K562 (cell line): ENCODE results near the gene ASPRV1. TPM values are rescaled to one million over a fixed set of nuclear protein-coding genes. Genes with fewer than 3 reads are reported as not detected.

Experiments
- ATAC-seq: fragments of 200-7000 bp; cut with Tn5 transposase; 3 replicates; pipeline ENCODE4 v1.9.1; 2020; ENCODE audit warnings: moderate library complexity
- BruUV-seq: library from RNA; stranded (reverse); fragments of 400-500 nt; replicated peaks from 2 replicates; lab custom pipeline; 2021; lab: Mats Ljungman, UMichigan
- CTCF ChIA-PET: fragments of 300-600 bp; formaldehyde crosslinking; extraction: SDS; loops from one replicate; lab custom pipeline; 2021; ENCODE audit warnings: low intra/inter-chr PET ratio; lab: Yijun Ruan, JAX
- POLR2A ChIA-PET: fragments of 300-600, 350-650 bp; sonication (Branson Sonifier 250); formaldehyde crosslinking; extraction: SDS; loops from one replicate; lab custom pipeline; 2021; ENCODE audit warnings: antibody characterized with exemption, inconsistent platforms; lab: Yijun Ruan, JAX
- DNase-seq, 4 experiments: peaks; one replicate each; pipeline versions ENCODE4 v3.0.0 to v3.0.0-alpha.2; 2011 to 2018; ENCODE audit warnings: low spot score in 3 of 4, mixed read lengths in 3 of 4; ENCODE audit errors: extremely low read depth in 1 of 4
- FAIRE-seq: peaks from 2 replicates; lab custom pipeline; 2011; peaks lifted over from hg19 to GRCh38; lab: Jason Lieb, UNC
- H2AFZ ChIP-seq: 2 replicates; pipeline ENCODE4 v1.6.0; 2011; ENCODE audit warnings: low read depth, low read length, control low read depth, inconsistent platforms
- H3K27ac ChIP-seq: fragments of 200-600 bp; 3 replicates; pipeline ENCODE4 v1.8.0; 2011; ENCODE audit warnings: low read depth, mild to moderate bottlenecking, control low read depth, inconsistent platforms, low read length, moderate library complexity, mixed read lengths; ENCODE audit errors: extremely low read depth
- H3K27me3 ChIP-seq, 2 experiments: fragments of 300-600 bp in 1 of 2; 2 replicates in 1 of 2; 3 replicates in 1 of 2; pipeline versions ENCODE4 v1.6.0 to v1.8.0; 2011; ENCODE audit warnings: inconsistent platforms in 2 of 2, low read length in 2 of 2, mild to moderate bottlenecking in 1 of 2, mixed read lengths in 1 of 2, moderate library complexity in 1 of 2; ENCODE audit not compliant: control insufficient read depth in 2 of 2, insufficient read depth in 2 of 2
- H3K36me3 ChIP-seq: fragments of 300-600 bp; 3 replicates; pipeline ENCODE4 v1.8.0; 2011; ENCODE audit warnings: mild to moderate bottlenecking, low read length, inconsistent platforms; ENCODE audit not compliant: control insufficient read depth, insufficient read depth
- H3K4me1 ChIP-seq, 2 experiments: fragments of 200-600 bp in 1 of 2; replicated peaks in 1 of 2; 2 replicates in 1 of 2; 3 replicates in 1 of 2; pipeline versions ENCODE4 v1.5.1 to v1.8.0; 2011; ENCODE audit warnings: inconsistent platforms in 2 of 2, low read length in 2 of 2, mild to moderate bottlenecking in 1 of 2, mixed read lengths in 1 of 2, moderate library complexity in 1 of 2; ENCODE audit not compliant: control insufficient read depth in 2 of 2, insufficient read depth in 2 of 2
- H3K4me2 ChIP-seq: 2 replicates; pipeline ENCODE4 v1.6.1; 2011; ENCODE audit warnings: low read length, control low read depth, inconsistent platforms, mixed read lengths; ENCODE audit not compliant: insufficient read depth
- H3K4me3 ChIP-seq: fragments of 200-600 bp; sonication (generic), shearing (Covaris generic); 2 replicates; pipeline ENCODE4 v1.5.1; 2016; ENCODE audit warnings: control low read depth, inconsistent platforms
- H3K79me2 ChIP-seq: fragments of 200-600 bp; 3 replicates; pipeline ENCODE4 v1.8.0; 2011; ENCODE audit warnings: low read length, inconsistent platforms; ENCODE audit not compliant: control insufficient read depth, insufficient read depth
- H3K9ac ChIP-seq, 2 experiments: 2 replicates each; pipeline versions ENCODE4 v1.6.0 to v1.6.1; 2011; ENCODE audit warnings: low read depth in 2 of 2, low read length in 2 of 2, control low read depth in 1 of 2, inconsistent platforms in 1 of 2, mild to moderate bottlenecking in 1 of 2, mixed read lengths in 1 of 2; ENCODE audit not compliant: insufficient read depth in 1 of 2
- H3K9me1 ChIP-seq: one replicate; pipeline ENCODE4 v1.6.0; 2011; ENCODE audit warnings: inconsistent platforms, mild to moderate bottlenecking, low read length, moderate library complexity; ENCODE audit not compliant: control insufficient read depth, insufficient read depth
- H3K9me3 ChIP-seq: replicated peaks from 2 replicates; pipeline ENCODE4 v1.5.1; 2011; ENCODE audit warnings: low read depth, low read length, inconsistent platforms; ENCODE audit not compliant: control insufficient read depth, insufficient read depth
- H4K20me1 ChIP-seq: replicated peaks from 2 replicates; pipeline ENCODE4 v1.6.1; 2011; ENCODE audit warnings: low read length, inconsistent platforms, mixed read lengths; ENCODE audit not compliant: control insufficient read depth, insufficient read depth
- CC2D1A ChIP-seq: fragments of 450-650 bp; IDR thresholded peaks from 2 replicates; pipeline ENCODE4 v1.6.1; 2017; ENCODE audit warnings: mild to moderate bottlenecking
- DDX20 ChIP-seq: fragments of 450-650 bp; IDR thresholded peaks from 2 replicates; pipeline ENCODE4 v1.6.1; 2016; ENCODE audit warnings: missing genetic modification characterization, low read depth, mild to moderate bottlenecking, missing compliant biosample characterization, moderate library complexity
- E2F5 ChIP-seq: sonication (generic); formaldehyde crosslinking; IDR thresholded peaks from 2 replicates; pipeline ENCODE4 v1.8.0; 2022; ENCODE audit warnings: mild to moderate bottlenecking, missing genetic modification reagents
- ELK1 ChIP-seq: sonication (generic); formaldehyde crosslinking; IDR thresholded peaks from 2 replicates; pipeline ENCODE4 v1.8.1; 2022; ENCODE audit warnings: missing genetic modification reagents
- FOXA1 ChIP-seq: fragments of 450-650 bp; IDR thresholded peaks from 2 replicates; pipeline ENCODE4 v1.6.1; 2016; ENCODE audit warnings: mild to moderate bottlenecking, borderline replicate concordance
- HDAC3 ChIP-seq: fragments of 450-650 bp; IDR thresholded peaks from 2 replicates; pipeline ENCODE4 v1.6.1; 2018; ENCODE audit warnings: borderline replicate concordance, mild to moderate bottlenecking, moderate library complexity; ENCODE audit not compliant: partially characterized antibody
- HMG20B ChIP-seq: fragments of 250-450 bp; sonication (Bioruptor Pico); IDR thresholded peaks from 2 replicates; pipeline ENCODE4 v1.5.0; 2021; ENCODE audit warnings: mild to moderate bottlenecking
- KLF6 ChIP-seq: fragments of 250-450 bp; sonication (Bioruptor Pico); IDR thresholded peaks from 2 replicates; pipeline ENCODE4 v1.4.0; 2020; ENCODE audit warnings: mild to moderate bottlenecking, moderate library complexity, borderline replicate concordance
- PHTF2 ChIP-seq: fragments of 250-450 bp; sonication (Bioruptor Pico); IDR thresholded peaks from 2 replicates; pipeline ENCODE4 v1.5.0; 2021; ENCODE audit warnings: mild to moderate bottlenecking
- POLR2H ChIP-seq: IDR thresholded peaks from 2 replicates; pipeline ENCODE4 v1.6.1; 2016; ENCODE audit warnings: missing genetic modification characterization, low read depth, mild to moderate bottlenecking, control low read depth, missing compliant biosample characterization, moderate library complexity
- RBM14 ChIP-seq: fragments of 200-400 bp; formaldehyde crosslinking; IDR thresholded peaks from 2 replicates; pipeline ENCODE4 v1.6.1; 2018; ENCODE audit warnings: low read depth, mild to moderate bottlenecking, low read length, moderate library complexity, borderline replicate concordance; ENCODE audit not compliant: insufficient read depth
- RBM22 ChIP-seq: fragments of 200-400 bp; formaldehyde crosslinking; IDR thresholded peaks from 2 replicates; pipeline ENCODE4 v1.6.1; 2018; ENCODE audit warnings: low read length, low read depth; ENCODE audit not compliant: poor library complexity, severe bottlenecking
- SPI1 ChIP-seq: IDR thresholded peaks from 2 replicates; pipeline ENCODE4 v1.6.1; 2011; ENCODE audit warnings: low read depth, low read length, control low read depth, borderline replicate concordance
- SRSF7 ChIP-seq: fragments of 200-400 bp; formaldehyde crosslinking; optimal IDR thresholded peaks from 2 replicates; pipeline ENCODE3; 2017; ENCODE audit warnings: mild to moderate bottlenecking, low read depth, low read length
- TCFL5 ChIP-seq: fragments of 250-450 bp; sonication (Bioruptor Pico); conservative IDR thresholded peaks from 2 replicates; pipeline ENCODE4 v1.6.1; 2021; ENCODE audit warnings: mild to moderate bottlenecking, moderate library complexity, matching md5 sums
- ZNF165 ChIP-seq: fragments of 250-450 bp; sonication (Bioruptor Pico); IDR thresholded peaks from 2 replicates; pipeline ENCODE4 v1.4.0; 2020; ENCODE audit warnings: borderline replicate concordance
- ZNF644 ChIP-seq: fragments of 200-800 bp; sonication (Bioruptor generic); IDR thresholded peaks from 2 replicates; pipeline ENCODE4 v1.6.1; 2016; ENCODE audit warnings: low read depth, missing genetic modification characterization, missing compliant biosample characterization
- ZNF655 ChIP-seq: fragments of 250-450 bp; sonication (Bioruptor Pico); IDR thresholded peaks from 2 replicates; pipeline ENCODE4 v1.5.0; 2021
- ZZZ3 ChIP-seq: fragments of 450-650 bp; IDR thresholded peaks from 2 replicates; pipeline ENCODE4 v1.6.1; 2016; ENCODE audit warnings: antibody characterized with exemption, mild to moderate bottlenecking, moderate library complexity
- WGBS: fragments of 100-300 bp; shearing (Covaris generic); methylation state at CpG from one replicate; pipeline ENCODE4 v1.1.6; 2016; ENCODE audit warnings: low coverage, mixed read lengths; ENCODE audit not compliant: insufficient coverage; ENCODE audit errors: missing lambda C conversion rate; 5-methylcytosine and 5-hydroxymethylcytosine counted together
- in situ Hi-C: fragments of 300-500 bp; cut with MboI; formaldehyde crosslinking; loops from 4 replicates; pipeline ENCODE4 v1.15.0; 2018; ENCODE audit warnings: inconsistent platforms, mixed read lengths
- intact Hi-C: fragments of 100-400 bp; cut with micrococcal nuclease; formaldehyde crosslinking; loops from 2 replicates; pipeline ENCODE4 v1.14.2; 2022
- polyA plus RNA-seq, 8 experiments: library from polyadenylated mRNA; depleted of rRNA in 4 of 8; stranded (reverse) in 5 of 8; unstranded in 3 of 8; fragments of >200 nt; fragmentation: Nextera tagmentation in 2 of 8; fragmentation: Illumina TruSeq in 1 of 8; extraction: Ambion mirVana in 2 of 8; extraction: Trizol in 1 of 8; gene quantifications; 2 replicates each; pipeline versions ENCODE4 v1.2.1 to v1.2.3, GENCODE V29; 2011 to 2014; ENCODE audit warnings: inconsistent platforms in 1 of 8, missing spikeins in 1 of 8
- total RNA-seq, 7 experiments: library from RNA; depleted of rRNA in 6 of 7; stranded (reverse); fragments of >200 nt in 6 of 7; fragmentation: Illumina TruSeq in 2 of 7; extraction: Trizol in 2 of 7; gene quantifications; 2 replicates each; pipeline versions ENCODE4 v1.2.1 to v1.2.3, GENCODE V29; 2011 to 2021; ENCODE audit warnings: low replicate concordance in 1 of 7

ASPRV1 gene
- total and polyA plus RNA-seq, 9 of the 15 experiments (the other 6 are each of a cell fraction or from before 2014, with no cell fraction given), result 0.17 to 0.72 (median 0.47) TPM; not detected in 1

GRCh38 chr2:69916106-69916505 is 45.3 kb downstream of the ASPRV1 start:
- H3K4me3 ChIP-seq, result peak overlapping the region; percentile 96
- peaks cover 56% of the 10 kb centered on the region for H3K36me3 ChIP-seq
- WGBS, result 7% methylated on average over 2 of the region's 2 CpGs
- H3K4me1 ChIP-seq, result peaks cover 15 to 21% of the 10 kb centered on the region in 2 experiments
- no peaks in the 10 kb centered on the region for H4K20me1 ChIP-seq
- FAIRE-seq (no peak), DNase-seq (no peak), ATAC-seq (no peak)
- H3K9me1 ChIP-seq, result no peaks in the 10 kb centered on the region
- TF ChIP-seq CC2D1A (no peak), ZNF165 (CRISPR knock-in tag) (no peak), PHTF2 (CRISPR knock-in tag) (no peak), SRSF7 (no peak), RBM14 (no peak), HMG20B (CRISPR knock-in tag) (no peak), ZZZ3 (peak; percentile 3; the same call in 1 of the 2 replicates), E2F5 (no peak), RBM22 (no peak), KLF6 (no peak), TCFL5 (CRISPR knock-in tag) (no peak), ZNF655 (CRISPR knock-in tag) (no peak), DDX20 (no peak), ELK1 (no peak), HDAC3 (peak; percentile 14), SPI1 (no peak), ZNF644 (tag) (no peak), POLR2H (tag) (peak; percentile 66), FOXA1 (no peak)
- intact Hi-C loops (loop anchor here (10.0 kb wide), 1 partner anchor 271 kb away; the partner anchor contains the start of gene AAK1), in situ Hi-C loops (loop anchor here (5.0 to 25.0 kb wide), 3 partner anchors 151 to 721 kb away; partner anchors contain the start of gene FAM136A)
- POLR2A ChIA-PET, result interaction anchor here (0.5 to 12.6 kb wide), 15 partner anchors 9 to 544 kb away, joined by 3 to 107 read pairs (median 6); partner anchors contain the start of genes C2orf42, PCBP1 and SNRPG
- peak overlapping the region in 1 of 2 experiments; percentile 87; a peak in 2 of 4 replicates for H3K9ac ChIP-seq
- BruUV-seq, result no TSS peak
- no peaks in the 10 kb centered on the region for H3K27me3 ChIP-seq
- H3K9me3 ChIP-seq, result no peaks in the 10 kb centered on the region
- peak overlapping the region; percentile 89; the same call in 2 of the 3 replicates for H3K27ac ChIP-seq
- H3K4me2 ChIP-seq, result peak overlapping the region; percentile 87
- H2AFZ ChIP-seq, result no peak overlapping the region
- H3K79me2 ChIP-seq, result peaks cover 57% of the 10 kb centered on the region
- CTCF ChIA-PET, result no interaction called here
